Stimulated activated CD4-positive, alpha-beta T cell treated with anti-CD3 and anti-CD28 coated beads, TNF-alpha, amount 100 ng/mL, for 24 hours (primary cell): ENCODE measurements around the gene VWF.
A peak's percentile ranks its signal among the peaks of the same experiment; 100 is the strongest.
"Not testable (repeated sequence)": the region's sequence is repeated elsewhere in the genome, so short reads cannot be mapped to it uniquely, and the experiment has no call there.

Experiments
- DNase-seq, 3 experiments: peaks; one replicate each; pipeline ENCODE4 v3.0.0-alpha.2; 2020; ENCODE audit warnings: low read depth in 3 of 3

Gene VWF

GRCh38 chr12:6034596-6034995 lies 89.9 kb downstream of the VWF start:
- no peak for DNase-seq

GRCh38 chr12:6033546-6033945 lies 90.9 kb downstream of the VWF start:
- DNase-seq, result no peak

GRCh38 chr12:6032726-6033125 lies 91.7 kb downstream of the VWF start:
- DNase-seq, result no peak

- DNase-seq, result no peak
Measured at GRCh38 chr12:6031001-6031400, 93.5 kb downstream of the VWF start.

- DNase-seq, result no peak
Measured at GRCh38 chr12:6030081-6030480, 94.4 kb downstream of the VWF start.

- no peak for DNase-seq
Measured at GRCh38 chr12:6029401-6029800, 95.1 kb downstream of the VWF start.

- no peak for DNase-seq
Measured at GRCh38 chr12:6026998-6027397, 97.5 kb downstream of the VWF start.

GRCh38 chr12:6025703-6026298 lies 98.7 kb downstream of the VWF start:
- DNase-seq, result not testable (repeated sequence)

GRCh38 chr12:6024066-6024465 lies 100.4 kb downstream of the VWF start:
- not testable (repeated sequence) for DNase-seq

GRCh38 chr12:6020930-6021329 lies 103.5 kb downstream of the VWF start:
- DNase-seq, result no peak

- not testable (repeated sequence) for DNase-seq
Measured at GRCh38 chr12:6020511-6020910, 104.0 kb downstream of the VWF start.

- DNase-seq, result not testable (repeated sequence)
Measured at GRCh38 chr12:6019256-6019655, 105.2 kb downstream of the VWF start.

GRCh38 chr12:6018265-6018664 lies 106.2 kb downstream of the VWF start:
- DNase-seq, result no peak

- DNase-seq, result no peak
Measured at GRCh38 chr12:6016756-6017155, 107.7 kb downstream of the VWF start.

GRCh38 chr12:6016004-6016403 lies 108.5 kb downstream of the VWF start:
- DNase-seq, result not testable (repeated sequence)

- not testable (repeated sequence) for DNase-seq
Measured at GRCh38 chr12:6015271-6015670, 109.2 kb downstream of the VWF start.

GRCh38 chr12:6010631-6011350 lies 113.7 kb downstream of the VWF start:
- DNase-seq, result not testable (repeated sequence)

- DNase-seq, result no peak
Measured at GRCh38 chr12:5997260-5997659, 127.2 kb downstream of the VWF start.

GRCh38 chr12:5996459-5996858 lies 128.0 kb downstream of the VWF start:
- DNase-seq, result no peak

- no peak for DNase-seq
Measured at GRCh38 chr12:5989621-5990020, 134.8 kb downstream of the VWF start.

- peak; percentile 55 to 69 (median 59) for DNase-seq
Measured at GRCh38 chr12:5988659-5989116, 135.8 kb downstream of the VWF start.

- DNase-seq, result no peak
Measured at GRCh38 chr12:5988088-5988487, 136.4 kb downstream of the VWF start.

GRCh38 chr12:5987573-5987972 lies 136.9 kb downstream of the VWF start:
- DNase-seq, result no peak
